Erythroblast (primary cell): ENCODE measurements around the gene COG4.

Source experiments
- GATA1 ChIP-seq: IDR thresholded peaks from 2 replicates; pipeline ENCODE4 v1.6.1; 2011; ENCODE audit warnings: low read depth, mild to moderate bottlenecking, control low read depth, low read length, moderate library complexity
- POLR2A ChIP-seq: IDR thresholded peaks from 2 replicates; pipeline ENCODE4 v1.6.1; 2011; ENCODE audit warnings: mild to moderate bottlenecking, low read length

- TF ChIP-seq POLR2A (no peak), GATA1 (no peak)
Observed at GRCh38 chr16:70571623-70572022, 48.3 kb upstream of the COG4 start.
